ENCODE results near the gene ZNF76.
"Not testable (repeated sequence)": the region's sequence is repeated elsewhere in the genome, so short reads cannot be mapped to it uniquely, and the experiment has no call there.

ZNF76 gene

DNA sequence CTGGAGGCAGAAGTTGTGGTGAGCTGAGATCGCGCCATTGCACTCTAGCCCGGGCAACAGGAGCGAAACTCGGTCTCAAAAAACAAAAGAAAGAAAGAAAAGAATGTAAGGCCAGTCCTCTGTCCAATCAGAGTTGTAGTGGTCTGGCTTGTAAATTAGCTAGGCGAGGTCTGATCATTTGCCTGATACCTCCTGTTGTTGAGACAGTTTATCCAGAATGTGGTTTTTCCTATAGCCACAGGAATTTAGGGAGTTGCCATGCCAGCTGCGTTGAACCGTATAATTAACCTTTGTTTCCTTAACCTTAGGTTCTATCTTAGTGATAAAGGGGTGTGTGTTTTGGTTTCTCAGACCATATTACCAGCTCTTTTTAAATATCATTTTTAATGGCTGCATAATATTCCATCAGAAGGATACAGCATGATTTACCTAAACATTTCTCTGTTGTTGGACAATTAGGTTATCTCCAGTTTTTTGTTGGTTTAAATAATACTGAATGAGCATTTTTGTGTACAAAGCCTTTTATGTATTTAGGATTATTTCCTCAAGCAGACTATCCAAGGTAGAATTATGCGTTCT lies 71.1 kb downstream of the ZNF76 start:
- DNase-seq (ENCODE audit: low spot score): no peak

DNA sequence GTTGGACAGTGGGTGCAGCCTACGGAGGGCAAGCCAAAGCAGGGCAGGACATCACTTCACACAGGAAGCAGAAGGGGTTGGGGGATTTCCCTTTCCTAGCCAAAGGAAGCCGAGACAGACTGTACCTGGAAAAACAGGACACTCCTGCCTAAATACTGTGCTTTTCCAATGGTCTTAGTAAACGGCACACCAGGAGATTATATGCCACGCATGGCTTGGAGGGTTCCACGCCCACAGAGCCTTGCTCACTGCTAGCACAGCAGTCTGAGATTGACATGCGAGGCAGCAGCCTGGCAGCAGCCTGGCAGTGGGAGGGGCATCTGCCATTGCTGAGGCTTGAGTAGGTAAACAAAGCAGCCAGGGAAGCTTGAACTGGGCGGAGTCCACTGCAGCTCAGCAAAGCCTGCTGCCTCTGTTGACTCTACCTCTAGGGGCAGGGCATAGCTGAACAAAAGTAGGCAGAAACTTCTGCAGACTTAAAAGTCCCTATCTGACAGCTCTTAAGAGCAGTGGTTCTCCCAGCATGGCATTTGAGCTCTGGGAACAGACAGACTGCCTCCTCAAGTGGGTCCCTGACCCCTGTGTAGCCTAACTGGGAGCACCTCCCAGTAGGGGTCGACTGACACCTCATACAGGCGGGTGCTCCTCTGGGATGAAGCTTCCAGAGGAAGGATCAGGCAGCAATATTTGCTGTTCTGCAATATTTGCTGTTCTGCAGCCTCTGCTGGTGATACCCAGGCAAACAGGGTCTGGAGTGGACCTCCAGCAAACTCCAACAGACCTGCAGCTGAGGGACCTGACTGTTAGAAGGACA lies 72.7 kb downstream of the ZNF76 start:
- DNase-seq (ENCODE audit: low spot score): not testable (repeated sequence)

DNA sequence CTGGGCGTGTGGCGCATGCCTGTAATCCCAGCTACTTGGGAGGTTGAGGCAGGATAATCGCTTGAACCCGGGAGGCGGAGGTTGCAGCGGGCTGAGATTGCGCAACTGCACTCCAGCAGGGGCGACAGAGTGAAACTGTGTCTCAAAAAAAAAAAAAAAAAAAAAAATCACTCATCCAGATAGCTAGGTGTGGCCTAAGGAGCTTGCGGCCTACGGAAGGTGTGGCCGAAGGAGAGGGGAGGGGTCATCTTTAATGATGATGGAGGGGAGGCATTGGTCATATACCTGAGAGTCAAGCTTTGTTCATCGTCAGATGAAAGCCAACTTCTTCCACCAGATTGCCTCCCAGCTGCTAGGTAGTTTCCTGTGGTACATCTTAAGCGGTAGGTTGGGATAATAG lies 82.0 kb downstream of the ZNF76 start:
- DNase-seq (ENCODE audit: low spot score): no peak

DNA sequence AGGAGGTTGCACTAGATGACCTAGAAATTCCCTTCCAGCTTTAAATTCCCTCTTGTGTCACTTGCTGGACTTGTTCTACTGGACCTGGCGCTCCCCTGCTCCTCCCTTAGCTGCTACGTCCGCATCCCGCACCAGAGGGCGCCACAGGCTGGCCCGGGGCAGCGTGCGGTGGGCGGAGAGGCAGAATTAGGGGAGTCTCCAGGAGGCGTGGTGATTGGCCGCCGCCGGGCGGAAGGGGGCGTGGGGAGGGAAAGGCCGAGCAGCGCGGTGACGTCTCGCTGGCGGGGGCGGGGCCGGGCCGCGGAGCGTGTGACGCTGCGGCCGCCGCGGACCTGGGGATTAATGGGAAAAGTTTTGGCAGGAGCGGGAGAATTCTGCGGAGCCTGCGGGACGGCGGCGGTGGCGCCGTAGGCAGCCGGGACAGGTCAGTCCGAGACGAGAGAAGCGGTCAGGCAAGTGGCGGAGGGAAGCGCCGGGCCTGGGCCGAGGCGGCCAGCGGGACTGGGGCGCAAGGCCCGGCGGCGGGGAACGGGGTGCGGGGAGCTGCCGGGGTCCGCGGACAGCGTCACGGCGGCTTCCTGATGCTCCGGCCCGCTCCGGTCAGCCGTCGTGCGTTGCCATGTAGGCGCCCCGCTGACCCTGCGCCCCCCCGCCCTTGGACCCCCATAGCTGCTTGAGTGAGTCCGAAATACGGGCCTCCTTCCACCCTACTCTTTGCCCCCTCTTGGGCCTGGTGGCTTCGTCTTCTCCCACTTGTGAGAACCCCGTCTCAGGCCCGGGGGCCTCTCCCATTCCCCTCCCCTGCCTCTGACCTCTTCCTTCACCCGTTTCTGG lies 82.9 kb downstream of the ZNF76 start, which contains the start of gene PPARD:
PPARD (plus strand) TSS at position 301 of the 834 bp plus-strand sequence. CDS start 68,530 bp downstream, outside the sequence.
- peak; percentile 99 for DNase-seq (ENCODE audit: low spot score)

DNA sequence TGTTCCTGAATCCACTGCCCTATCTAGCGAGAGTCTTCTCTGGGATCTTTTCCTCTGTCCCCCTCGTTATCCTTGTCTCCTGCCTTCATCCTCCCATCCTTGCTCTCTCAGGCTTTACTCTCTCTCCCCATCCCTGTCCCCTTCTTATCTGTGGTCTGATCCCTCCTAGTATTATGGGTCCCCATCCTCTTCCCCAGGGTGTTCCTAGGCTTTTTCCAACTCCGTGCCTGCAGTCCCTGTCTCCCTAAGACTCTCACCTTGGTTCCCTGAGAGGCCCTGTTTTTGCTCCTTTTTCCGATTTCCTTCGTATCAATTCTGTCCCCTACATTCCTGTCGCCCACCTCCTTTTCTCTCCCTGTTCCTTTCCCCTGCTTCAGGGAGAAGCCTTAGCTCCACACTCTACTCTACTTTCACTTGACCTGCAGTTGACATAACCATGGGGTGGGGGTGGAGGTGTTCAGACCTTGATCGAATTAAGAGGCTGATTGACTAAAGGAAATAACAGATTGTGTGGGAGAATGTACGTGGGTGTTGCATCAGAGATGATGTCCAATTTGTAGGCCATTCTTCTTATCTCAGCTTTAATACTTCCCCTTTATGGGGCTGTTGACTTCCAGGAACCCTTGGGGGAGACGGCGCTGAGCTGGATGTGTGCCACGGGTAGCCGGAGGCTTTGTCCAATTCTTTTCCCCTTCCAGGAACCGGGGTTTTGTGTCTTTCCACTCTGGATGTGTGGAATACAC lies 83.7 kb downstream of the ZNF76 start:
- no peak for DNase-seq (ENCODE audit: low spot score)

GRCh38 chr6:35343835-35344550 lies 84.5 kb downstream of the ZNF76 start:
- DNase-seq (ENCODE audit: low spot score): no peak
